PFSK-1 (cell line): ENCODE results near the gene TICRR.

Experiments
- FOXP2 ChIP-seq: optimal IDR thresholded peaks from 2 replicates; pipeline ENCODE3; 2011; ENCODE audit warnings: borderline replicate concordance, control low read depth, inconsistent platforms; ENCODE audit not compliant: insufficient read depth; ENCODE audit errors: extremely low read length, extremely low read depth
- POLR2AphosphoS5 ChIP-seq: IDR thresholded peaks from 2 replicates; pipeline ENCODE4 v1.6.1; 2012; ENCODE audit warnings: low read depth, mild to moderate bottlenecking, control low read depth, low read length, moderate library complexity
- SIN3A ChIP-seq: IDR thresholded peaks from 2 replicates; pipeline ENCODE4 v1.6.1; 2012; ENCODE audit warnings: mild to moderate bottlenecking, low read length, moderate library complexity, borderline replicate concordance; ENCODE audit not compliant: insufficient read depth
- TAF1 ChIP-seq: IDR thresholded peaks from 2 replicates; pipeline ENCODE4 v1.6.1; 2012; ENCODE audit warnings: low read length, control low read depth, borderline replicate concordance; ENCODE audit not compliant: insufficient read depth
- TF ChIP-seq, protein P1 (sequence below), 2 experiments: IDR thresholded peaks; 2 replicates each; pipeline versions ENCODE4 v1.6.1 to v1.8.0; 2011 to 2012; ENCODE audit warnings: low read depth in 2 of 2, low read length in 2 of 2, control low read depth in 1 of 2, inconsistent platforms in 1 of 2, mild to moderate bottlenecking in 1 of 2, moderate library complexity in 1 of 2; ENCODE audit not compliant: insufficient read depth in 1 of 2

Gene TICRR

GRCh38 chr15:89531796-89532537 lies 43.3 kb upstream of the TICRR start:
- TF ChIP-seq SIN3A = no peak
- TF ChIP-seq, protein P1, sequence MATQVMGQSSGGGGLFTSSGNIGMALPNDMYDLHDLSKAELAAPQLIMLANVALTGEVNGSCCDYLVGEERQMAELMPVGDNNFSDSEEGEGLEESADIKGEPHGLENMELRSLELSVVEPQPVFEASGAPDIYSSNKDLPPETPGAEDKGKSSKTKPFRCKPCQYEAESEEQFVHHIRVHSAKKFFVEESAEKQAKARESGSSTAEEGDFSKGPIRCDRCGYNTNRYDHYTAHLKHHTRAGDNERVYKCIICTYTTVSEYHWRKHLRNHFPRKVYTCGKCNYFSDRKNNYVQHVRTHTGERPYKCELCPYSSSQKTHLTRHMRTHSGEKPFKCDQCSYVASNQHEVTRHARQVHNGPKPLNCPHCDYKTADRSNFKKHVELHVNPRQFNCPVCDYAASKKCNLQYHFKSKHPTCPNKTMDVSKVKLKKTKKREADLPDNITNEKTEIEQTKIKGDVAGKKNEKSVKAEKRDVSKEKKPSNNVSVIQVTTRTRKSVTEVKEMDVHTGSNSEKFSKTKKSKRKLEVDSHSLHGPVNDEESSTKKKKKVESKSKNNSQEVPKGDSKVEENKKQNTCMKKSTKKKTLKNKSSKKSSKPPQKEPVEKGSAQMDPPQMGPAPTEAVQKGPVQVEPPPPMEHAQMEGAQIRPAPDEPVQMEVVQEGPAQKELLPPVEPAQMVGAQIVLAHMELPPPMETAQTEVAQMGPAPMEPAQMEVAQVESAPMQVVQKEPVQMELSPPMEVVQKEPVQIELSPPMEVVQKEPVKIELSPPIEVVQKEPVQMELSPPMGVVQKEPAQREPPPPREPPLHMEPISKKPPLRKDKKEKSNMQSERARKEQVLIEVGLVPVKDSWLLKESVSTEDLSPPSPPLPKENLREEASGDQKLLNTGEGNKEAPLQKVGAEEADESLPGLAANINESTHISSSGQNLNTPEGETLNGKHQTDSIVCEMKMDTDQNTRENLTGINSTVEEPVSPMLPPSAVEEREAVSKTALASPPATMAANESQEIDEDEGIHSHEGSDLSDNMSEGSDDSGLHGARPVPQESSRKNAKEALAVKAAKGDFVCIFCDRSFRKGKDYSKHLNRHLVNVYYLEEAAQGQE (IDR thresholded peaks at IDR 0.05; ENCODE audit: insufficient read depth in 1 of 2, low read depth in 2 of 2, low read length in 2 of 2) = no peak
- no peak for TF ChIP-seq FOXP2
- TF ChIP-seq TAF1 = no peak
- TF ChIP-seq POLR2AphosphoS5 = no peak

DNA sequence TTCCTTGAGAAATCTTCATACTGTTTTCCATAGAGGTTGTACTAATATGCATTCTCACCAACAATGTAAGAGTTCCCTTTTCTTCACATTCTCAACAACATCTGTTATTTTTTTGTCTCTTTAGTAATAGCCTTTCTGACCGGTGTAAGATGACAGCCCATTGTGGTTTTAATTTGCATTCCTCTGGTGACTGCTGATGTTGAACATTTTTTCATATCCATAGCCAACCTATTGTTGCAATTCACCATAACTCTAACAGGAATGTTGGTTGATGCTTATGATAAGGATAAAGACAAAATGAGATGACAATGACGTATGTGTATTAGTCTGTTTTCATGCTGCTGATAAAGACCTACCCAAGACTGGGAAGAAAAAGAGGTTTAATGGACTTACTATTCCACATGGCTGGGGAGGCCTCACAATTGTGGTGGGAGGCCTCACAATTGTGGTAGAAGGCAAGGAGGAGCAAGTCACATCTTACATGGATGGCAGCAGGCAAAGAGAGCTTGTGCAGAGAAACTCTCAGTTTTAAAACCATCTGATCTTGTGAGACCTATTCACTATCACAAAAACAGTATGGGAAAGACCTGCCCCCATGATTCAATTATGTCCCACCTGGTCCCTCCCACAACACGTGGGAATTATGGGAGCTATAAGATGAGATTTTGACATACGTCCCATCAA lies 41.3 kb upstream of the TICRR start:
- no peak for TF ChIP-seq SIN3A
- TF ChIP-seq, protein P1 (IDR thresholded peaks at IDR 0.05; ENCODE audit: insufficient read depth in 1 of 2, low read depth in 2 of 2, low read length in 2 of 2) = no peak
- no peak for TF ChIP-seq FOXP2
- TF ChIP-seq POLR2AphosphoS5 = no peak
- no peak for TF ChIP-seq TAF1

DNA sequence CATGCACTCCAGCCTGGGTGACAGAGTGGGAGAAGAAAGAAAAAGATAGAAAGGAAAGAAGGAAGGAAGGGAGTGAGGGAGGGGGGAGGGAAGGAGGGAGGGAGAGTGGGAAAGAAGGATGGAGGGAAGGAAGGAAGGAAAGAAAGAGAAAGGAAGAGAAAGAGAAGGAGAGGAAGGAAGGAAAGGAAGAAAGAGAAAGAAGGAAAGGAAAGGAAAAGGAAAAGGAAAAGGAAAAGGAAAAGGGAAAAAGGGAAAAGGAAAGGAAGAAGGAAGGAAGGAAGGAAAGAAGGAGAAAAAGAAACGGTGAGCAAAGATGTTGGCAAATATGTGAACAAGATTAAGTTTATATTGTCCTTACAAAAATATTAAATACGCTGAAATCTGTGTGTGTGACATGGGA lies 36.2 kb upstream of the TICRR start:
- TF ChIP-seq POLR2AphosphoS5 (no peak), FOXP2 (no peak), SIN3A (no peak), TAF1 (no peak)
- TF ChIP-seq, protein P1 (IDR thresholded peaks at IDR 0.05; ENCODE audit: insufficient read depth in 1 of 2, low read depth in 2 of 2, low read length in 2 of 2) = no peak

- TF ChIP-seq FOXP2 (no peak), POLR2AphosphoS5 (no peak), TAF1 (no peak), SIN3A (no peak)
- TF ChIP-seq, protein P1 (IDR thresholded peaks at IDR 0.05; ENCODE audit: insufficient read depth in 1 of 2, low read depth in 2 of 2, low read length in 2 of 2) = no peak
These were observed 32.9 kb upstream of the TICRR start for GRCh38 chr15:89542369-89542768.
